Endothelial cell (in vitro differentiated cells): Measurements from ENCODE around the gene MON2. TPM values are rescaled to one million over a fixed set of nuclear protein-coding genes. Genes with fewer than 3 reads are reported as not detected.

Experiments used
- DNase-seq: peaks from one replicate; pipeline ENCODE4 v3.0.0; 2021; ENCODE audit warnings: low spot score
- H3K27ac Mint-ChIP-seq: one replicate; pipeline ENCODE4 v1.8.0; 2021; ENCODE audit warnings: mixed read lengths, inconsistent platforms; ENCODE audit not compliant: unreplicated experiment
- H3K27me3 Mint-ChIP-seq: one replicate; pipeline ENCODE4 v1.8.0; 2021; ENCODE audit warnings: mild to moderate bottlenecking, moderate library complexity, mixed read lengths, inconsistent platforms; ENCODE audit not compliant: unreplicated experiment
- H3K36me3 Mint-ChIP-seq: one replicate; pipeline ENCODE4 v1.8.0; 2021; ENCODE audit warnings: mild to moderate bottlenecking, low read depth, mixed read lengths, inconsistent platforms; ENCODE audit not compliant: unreplicated experiment
- H3K4me1 Mint-ChIP-seq: one replicate; pipeline ENCODE4 v1.8.0; 2021; ENCODE audit warnings: mild to moderate bottlenecking, mixed read lengths, inconsistent platforms; ENCODE audit not compliant: unreplicated experiment
- H3K4me3 Mint-ChIP-seq: one replicate; pipeline ENCODE4 v1.8.0; 2021; ENCODE audit warnings: mild to moderate bottlenecking, mixed read lengths, inconsistent platforms; ENCODE audit not compliant: unreplicated experiment
- H3K9me3 Mint-ChIP-seq: one replicate; pipeline ENCODE4 v1.8.0; 2021; ENCODE audit warnings: mixed read lengths, inconsistent platforms; ENCODE audit not compliant: unreplicated experiment
- total RNA-seq: library from RNA; stranded (reverse); fragmentation: NEBNext Ultra II Directional; extraction: Animal tissue kit (Norgen Biotek cat#: 25700); gene quantifications from one replicate; pipeline ENCODE4 v1.2.1, GENCODE V29; 2021; ENCODE audit not compliant: unreplicated experiment
- TF ChIP-seq, protein P1 (sequence below): fragments of 200-600 bp; sonication (generic); IDR thresholded peaks from one replicate; pipeline ENCODE4 v1.5.0; 2021; ENCODE audit warnings: antibody characterized with exemption; ENCODE audit not compliant: unreplicated experiment

MON2 gene
- total RNA-seq, 1 donor from 2014 or later = 31.9 TPM

DNA sequence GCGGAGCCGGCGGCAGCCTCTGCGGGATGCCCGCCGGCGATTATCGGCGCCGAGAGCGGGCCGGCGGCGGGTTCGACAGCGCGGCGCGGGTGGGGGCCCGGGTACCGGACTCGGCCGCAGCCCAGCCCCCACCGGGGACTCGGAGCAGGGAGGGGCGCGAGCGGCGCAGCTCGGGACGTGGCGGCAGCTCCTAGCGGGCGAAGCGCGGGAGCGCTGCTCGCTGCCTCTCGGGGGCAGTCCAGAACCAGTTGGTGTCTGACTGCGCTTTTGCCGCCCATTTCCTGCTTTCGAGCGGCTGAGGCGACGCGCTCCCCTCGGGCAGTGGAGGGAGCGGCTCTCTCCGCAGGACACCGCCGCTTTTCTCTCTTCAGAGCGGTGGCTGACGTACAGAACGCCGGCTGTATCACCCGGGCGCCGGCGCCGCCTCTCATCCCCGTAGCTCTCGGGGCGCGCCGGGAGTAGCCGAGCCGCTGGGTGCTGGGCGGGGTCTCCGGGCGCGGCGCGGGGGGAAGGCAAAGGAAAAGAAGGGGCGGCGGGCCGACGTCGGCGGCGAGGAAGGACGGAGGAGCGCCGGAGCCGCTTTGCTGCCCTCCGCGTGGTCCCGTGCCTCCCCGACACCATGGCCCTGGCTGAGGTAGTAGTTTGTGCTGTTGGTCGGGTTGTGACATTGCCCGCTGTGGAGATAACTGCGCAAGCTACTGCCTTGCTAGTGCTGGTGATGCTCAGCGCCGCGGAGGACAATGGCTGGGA, 136.6 kb downstream of the MON2 start:
- Mint-ChIP-seq H3K27ac (peak overlapping the region; percentile 83), H3K4me3 (peak overlapping the region; percentile 94), H3K9me3 (no peaks in the 10 kb centered on the region), H3K36me3 (peaks cover 8% of the 10 kb centered on the region), H3K4me1 (peaks cover 25% of the 10 kb centered on the region), H3K27me3 (peaks cover 8% of the 10 kb centered on the region)
- TF ChIP-seq, protein P1, sequence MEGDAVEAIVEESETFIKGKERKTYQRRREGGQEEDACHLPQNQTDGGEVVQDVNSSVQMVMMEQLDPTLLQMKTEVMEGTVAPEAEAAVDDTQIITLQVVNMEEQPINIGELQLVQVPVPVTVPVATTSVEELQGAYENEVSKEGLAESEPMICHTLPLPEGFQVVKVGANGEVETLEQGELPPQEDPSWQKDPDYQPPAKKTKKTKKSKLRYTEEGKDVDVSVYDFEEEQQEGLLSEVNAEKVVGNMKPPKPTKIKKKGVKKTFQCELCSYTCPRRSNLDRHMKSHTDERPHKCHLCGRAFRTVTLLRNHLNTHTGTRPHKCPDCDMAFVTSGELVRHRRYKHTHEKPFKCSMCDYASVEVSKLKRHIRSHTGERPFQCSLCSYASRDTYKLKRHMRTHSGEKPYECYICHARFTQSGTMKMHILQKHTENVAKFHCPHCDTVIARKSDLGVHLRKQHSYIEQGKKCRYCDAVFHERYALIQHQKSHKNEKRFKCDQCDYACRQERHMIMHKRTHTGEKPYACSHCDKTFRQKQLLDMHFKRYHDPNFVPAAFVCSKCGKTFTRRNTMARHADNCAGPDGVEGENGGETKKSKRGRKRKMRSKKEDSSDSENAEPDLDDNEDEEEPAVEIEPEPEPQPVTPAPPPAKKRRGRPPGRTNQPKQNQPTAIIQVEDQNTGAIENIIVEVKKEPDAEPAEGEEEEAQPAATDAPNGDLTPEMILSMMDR = peak; percentile 40
- peak; percentile 82 for DNase-seq

DNA sequence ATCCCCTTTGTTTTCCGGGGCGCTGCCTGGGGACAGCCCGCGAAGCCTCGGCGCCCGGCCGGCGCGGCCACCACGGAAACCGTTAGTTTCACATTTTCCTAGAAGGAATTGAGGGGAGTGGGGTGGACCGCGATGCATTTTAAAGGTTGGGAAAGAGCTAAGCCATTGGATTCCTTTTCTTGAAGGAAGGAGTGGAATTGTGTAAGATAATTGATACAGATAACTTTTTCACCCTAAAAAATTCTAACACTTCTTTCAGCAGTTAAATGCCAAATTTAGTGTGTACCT, 137.1 kb downstream of the MON2 start:
- TF ChIP-seq, protein P1 = no peak
- H3K27me3 Mint-ChIP-seq = peaks cover 8% of the 10 kb centered on the region
- no peak for DNase-seq
- peaks cover 25% of the 10 kb centered on the region for H3K4me1 Mint-ChIP-seq
- peak overlapping the region; percentile 83 for H3K27ac Mint-ChIP-seq
- H3K4me3 Mint-ChIP-seq = peak overlapping the region; percentile 94
- H3K9me3 Mint-ChIP-seq = no peaks in the 10 kb centered on the region
- peaks cover 8% of the 10 kb centered on the region for H3K36me3 Mint-ChIP-seq

DNA sequence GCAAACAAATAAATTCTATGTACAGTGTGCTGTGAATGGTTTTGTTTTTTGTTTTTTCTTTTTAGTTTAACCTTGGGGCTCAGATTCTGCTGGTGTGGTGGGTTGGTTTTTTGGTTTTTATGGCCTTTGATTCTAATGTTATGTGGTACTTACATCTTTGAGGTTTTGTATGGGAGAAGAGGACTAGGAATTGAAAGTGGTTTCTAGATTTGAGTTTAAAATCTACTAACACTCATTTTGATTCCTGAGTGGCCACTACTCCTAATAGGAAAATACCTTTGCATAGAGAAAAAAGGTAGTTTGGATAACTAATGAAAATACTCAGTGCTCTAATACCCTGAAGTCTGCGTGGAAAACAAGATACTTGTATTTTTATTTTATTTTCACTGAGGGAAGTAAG, 137.7 kb downstream of the MON2 start:
- H3K36me3 Mint-ChIP-seq = peaks cover 8% of the 10 kb centered on the region

DNA sequence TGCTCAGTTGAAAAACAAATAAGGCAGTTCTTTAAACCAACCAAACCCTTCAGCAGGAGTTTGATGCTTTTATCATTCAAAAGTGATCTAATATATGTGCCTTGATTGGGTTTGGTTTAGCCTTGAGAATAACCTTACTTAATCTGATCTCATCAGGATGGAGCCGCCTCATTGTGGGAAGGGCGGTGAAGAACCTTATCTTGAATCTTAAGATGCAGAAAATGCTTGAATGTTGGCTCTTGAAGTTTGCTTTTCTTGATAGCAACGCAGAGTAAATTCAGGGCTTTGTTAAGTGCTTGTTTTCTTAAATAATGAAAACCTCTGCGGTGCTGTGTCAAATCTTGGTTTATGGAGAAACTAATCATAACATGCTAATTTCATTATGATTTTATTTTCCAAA, 138.2 kb downstream of the MON2 start:
- Mint-ChIP-seq H3K27me3 (peaks cover 8% of the 10 kb centered on the region), H3K4me3 (peak overlapping the region; percentile 94), H3K27ac (peak overlapping the region; percentile 70), H3K4me1 (peaks cover 25% of the 10 kb centered on the region), H3K9me3 (no peaks in the 10 kb centered on the region), H3K36me3 (peaks cover 8% of the 10 kb centered on the region)
- DNase-seq = no peak
- TF ChIP-seq, protein P1 = no peak

More for the DNA sequence above, 137.7 kb downstream of the MON2 start:
- peaks cover 25% of the 10 kb centered on the region for H3K4me1 Mint-ChIP-seq
- TF ChIP-seq, protein P1 = no peak
- H3K27ac Mint-ChIP-seq = peak overlapping the region; percentile 83
- DNase-seq = no peak
- H3K27me3 Mint-ChIP-seq = peaks cover 8% of the 10 kb centered on the region
- peak overlapping the region; percentile 94 for H3K4me3 Mint-ChIP-seq
- H3K9me3 Mint-ChIP-seq = no peaks in the 10 kb centered on the region

DNA sequence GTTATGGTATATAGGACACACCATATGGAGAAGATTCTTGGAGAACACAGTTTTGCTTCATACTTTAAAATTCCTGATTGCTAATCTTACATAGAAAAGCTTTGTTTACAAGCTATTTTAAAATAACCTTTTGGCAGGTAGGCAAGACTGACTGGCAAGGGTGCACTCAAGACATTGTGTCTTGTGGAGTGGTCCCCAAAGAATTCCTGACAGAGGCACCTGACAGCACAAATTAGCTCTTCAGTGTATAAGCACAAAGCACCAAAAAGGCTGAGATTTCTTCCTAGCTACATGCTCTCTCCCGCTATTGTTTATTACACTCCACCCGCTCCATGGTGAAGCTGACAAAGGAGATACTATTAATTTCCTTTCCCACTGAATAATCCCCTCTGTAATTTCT, 139.4 kb downstream of the MON2 start:
- H3K4me3 Mint-ChIP-seq = peak overlapping the region; percentile 94
- H3K27me3 Mint-ChIP-seq = peaks cover 8% of the 10 kb centered on the region
- H3K36me3 Mint-ChIP-seq = peaks cover 8% of the 10 kb centered on the region
- H3K4me1 Mint-ChIP-seq = peaks cover 25% of the 10 kb centered on the region
- H3K27ac Mint-ChIP-seq = peak overlapping the region; percentile 87
- DNase-seq = no peak
- TF ChIP-seq, protein P1 = no peak
- no peaks in the 10 kb centered on the region for H3K9me3 Mint-ChIP-seq
